B cell (primary cell): ENCODE measurements around the gene GRM2. TPM values are rescaled to one million over a fixed set of nuclear protein-coding genes. Genes with fewer than 3 reads are reported as not detected.

ENCODE experiments used
- ATAC-seq: fragments of 200-7000 bp; cut with Tn5 transposase; one replicate; pipeline ENCODE4 v1.10.0; 2021; ENCODE audit warnings: low read depth, mild to moderate bottlenecking, moderate number of reproducible peaks, moderate library complexity
- CTCF ChIA-PET: fragments of 350-600 bp; sonication (Branson Sonifier 250); formaldehyde crosslinking; loops from one replicate; lab custom pipeline; 2021; ENCODE audit warnings: antibody characterized with exemption, inconsistent platforms; lab: Charles Lee
- POLR2A ChIA-PET: fragments of 350-600 bp; sonication (Branson Sonifier 250); formaldehyde crosslinking; loops from one replicate; lab custom pipeline; 2021; ENCODE audit warnings: antibody characterized with exemption; lab: Charles Lee
- DNase-seq: peaks from one replicate; pipeline ENCODE4 v3.0.0; 2013
- H2AFZ ChIP-seq: 2 replicates; pipeline ENCODE4 v1.6.1; 2012; ENCODE audit warnings: mild to moderate bottlenecking, low read depth, low read length; ENCODE audit not compliant: insufficient read depth, poor library complexity, severe bottlenecking
- H3K27ac ChIP-seq, 2 donors: 1 replicate in 1 of 2; 2 replicates in 1 of 2; pipeline ENCODE4 v1.5.1; 2012 to 2013; ENCODE audit warnings: low read length in 2 of 2, mild to moderate bottlenecking in 2 of 2, moderate library complexity in 1 of 2
- H3K27me3 ChIP-seq, 4 experiments: fragments of 200-600 bp in 1 of 4; sonication (generic) in 1 of 4; replicated peaks in 1 of 4; 1 replicate in 2 of 4; 2 replicates in 2 of 4; pipeline versions ENCODE4 v1.6.1 to v1.7.0; 2013 to 2016; ENCODE audit warnings: low read length in 3 of 4, mild to moderate bottlenecking in 2 of 4, mixed read lengths in 1 of 4, moderate library complexity in 1 of 4; ENCODE audit not compliant: insufficient read depth in 4 of 4, control insufficient read depth in 3 of 4; ENCODE audit errors: control extremely low read depth in 1 of 4
- H3K36me3 ChIP-seq, 2 experiments: replicated peaks in 1 of 2; 1 replicate in 1 of 2; 2 replicates in 1 of 2; pipeline versions ENCODE4 v1.6.1 to v1.7.1; 2013; ENCODE audit warnings: low read length in 1 of 2; ENCODE audit not compliant: insufficient read depth in 2 of 2, control insufficient read depth in 1 of 2; ENCODE audit errors: control extremely low read depth in 1 of 2, extremely low read depth in 1 of 2
- H3K4me1 ChIP-seq, 2 donors: fragments of 200-600 bp in 1 of 2; sonication (generic) in 1 of 2; 1 replicate in 1 of 2; 2 replicates in 1 of 2; pipeline versions ENCODE4 v1.5.1 to v1.6.1; 2013 to 2017; ENCODE audit warnings: low read length in 2 of 2; ENCODE audit not compliant: control insufficient read depth in 2 of 2, insufficient read depth in 2 of 2
- H3K4me2 ChIP-seq: replicated peaks from 2 replicates; pipeline ENCODE3; 2012; ENCODE audit warnings: mild to moderate bottlenecking, low read depth, low read length; ENCODE audit not compliant: poor library complexity, severe bottlenecking
- H3K4me3 ChIP-seq, 5 experiments: fragments of 200-600 bp in 1 of 5; sonication (generic) in 1 of 5; 1 replicate in 3 of 5; 2 replicates in 2 of 5; pipeline versions ENCODE4 v1.5.1 to v1.7.0; 2011 to 2016; ENCODE audit warnings: low read length in 4 of 5, mild to moderate bottlenecking in 4 of 5, low read depth in 2 of 5, control low read depth in 1 of 5, moderate library complexity in 1 of 5; ENCODE audit not compliant: insufficient read depth in 1 of 5; ENCODE audit errors: control extremely low read depth in 1 of 5, extremely low read depth in 1 of 5
- H3K79me2 ChIP-seq: fragments of 200-600 bp; sonication (generic); one replicate; pipeline ENCODE4 v1.6.0; 2016; ENCODE audit warnings: low read length; ENCODE audit not compliant: control insufficient read depth, insufficient read depth
- H3K9ac ChIP-seq: fragments of 200-600 bp; sonication (generic); 2 replicates; pipeline ENCODE4 v1.6.1; 2017; ENCODE audit warnings: mild to moderate bottlenecking, low read length, moderate library complexity
- H3K9me3 ChIP-seq, 3 donors: one replicate each; pipeline versions ENCODE4 v1.6.1 to v1.7.1; 2013; ENCODE audit warnings: low read length in 2 of 3; ENCODE audit not compliant: control insufficient read depth in 2 of 3, insufficient read depth in 1 of 3; ENCODE audit errors: control extremely low read depth in 1 of 3
- H4K20me1 ChIP-seq: 2 replicates; pipeline ENCODE4 v1.6.0; 2012; ENCODE audit warnings: mild to moderate bottlenecking, low read length; ENCODE audit not compliant: insufficient read depth, control insufficient read depth, poor library complexity, severe bottlenecking
- H3K27ac Mint-ChIP-seq: one replicate; pipeline ENCODE4 v1.8.0; 2021; ENCODE audit warnings: mixed read lengths
- H3K27me3 Mint-ChIP-seq: one replicate; pipeline ENCODE4 v1.8.0; 2021; ENCODE audit warnings: mixed read lengths
- H3K4me1 Mint-ChIP-seq: one replicate; pipeline ENCODE4 v1.8.0; 2021; ENCODE audit warnings: mixed read lengths
- H3K4me3 Mint-ChIP-seq: one replicate; pipeline ENCODE4 v1.8.0; 2021; ENCODE audit warnings: mixed read lengths
- H3K9me3 Mint-ChIP-seq: one replicate; pipeline ENCODE4 v1.8.0; 2022; ENCODE audit warnings: mixed read lengths; ENCODE audit not compliant: insufficient read depth
- EZH2 ChIP-seq: IDR thresholded peaks from 2 replicates; pipeline ENCODE4 v1.6.1; 2012; ENCODE audit warnings: borderline replicate concordance, low read depth, mild to moderate bottlenecking, moderate library complexity, low read length; ENCODE audit not compliant: insufficient read depth, poor library complexity, severe bottlenecking
- WGBS: methylation state at CpG from one replicate; pipeline ENCODE4 v1.1.5; 2013; ENCODE audit warnings: missing lambda C conversion rate; ENCODE audit not compliant: insufficient coverage; 5-methylcytosine and 5-hydroxymethylcytosine counted together
- intact Hi-C: fragments of 100-400 bp; cut with micrococcal nuclease; formaldehyde crosslinking; loops from one replicate; pipeline ENCODE4 v1.10.0; 2022
- polyA plus RNA-seq: library from polyadenylated mRNA; depleted of rRNA; stranded (reverse); fragments of >200 nt; gene quantifications from 2 replicates; pipeline ENCODE4 v1.2.3, GENCODE V29; 2012
- total RNA-seq, 2 donors: library from RNA; stranded (reverse); fragments of 120-200 nt in 1 of 2; gene quantifications; 1 replicate in 1 of 2; 2 replicates in 1 of 2; pipeline versions ENCODE4 v1.2.3 to v1.2.4, GENCODE V29; 2013 to 2022
- TF ChIP-seq, protein P1 (sequence below): fragments of 200-600 bp; IDR thresholded peaks from one replicate; pipeline ENCODE4 v1.8.0; 2022; ENCODE audit warnings: antibody characterized with exemption, mild to moderate bottlenecking

The GRM2 gene
- total and polyA plus RNA-seq, 2 donors (not counting 1 experiment from before 2014, with no cell fraction given), result 0.86 to 2.8 TPM

GRCh38 chr3:51678186-51678585 is 28.7 kb upstream of the GRM2 start:
- peak overlapping the region; percentile 59 for H3K27ac Mint-ChIP-seq
- H3K27me3 ChIP-seq, result no peaks in the 10 kb centered on the region
- peaks cover 50% of the 10 kb centered on the region for H3K79me2 ChIP-seq
- no peaks in the 10 kb centered on the region for H3K9me3 ChIP-seq
- POLR2A ChIA-PET, result no interaction called here
- H3K4me1 Mint-ChIP-seq, result peaks cover 84% of the 10 kb centered on the region
- H3K27ac ChIP-seq, result peak overlapping the region in 1 of 2 donors; percentile 69
- no peak overlapping the region for H3K4me3 ChIP-seq
- no peak overlapping the region for H3K4me3 Mint-ChIP-seq
- TF ChIP-seq, protein P1, sequence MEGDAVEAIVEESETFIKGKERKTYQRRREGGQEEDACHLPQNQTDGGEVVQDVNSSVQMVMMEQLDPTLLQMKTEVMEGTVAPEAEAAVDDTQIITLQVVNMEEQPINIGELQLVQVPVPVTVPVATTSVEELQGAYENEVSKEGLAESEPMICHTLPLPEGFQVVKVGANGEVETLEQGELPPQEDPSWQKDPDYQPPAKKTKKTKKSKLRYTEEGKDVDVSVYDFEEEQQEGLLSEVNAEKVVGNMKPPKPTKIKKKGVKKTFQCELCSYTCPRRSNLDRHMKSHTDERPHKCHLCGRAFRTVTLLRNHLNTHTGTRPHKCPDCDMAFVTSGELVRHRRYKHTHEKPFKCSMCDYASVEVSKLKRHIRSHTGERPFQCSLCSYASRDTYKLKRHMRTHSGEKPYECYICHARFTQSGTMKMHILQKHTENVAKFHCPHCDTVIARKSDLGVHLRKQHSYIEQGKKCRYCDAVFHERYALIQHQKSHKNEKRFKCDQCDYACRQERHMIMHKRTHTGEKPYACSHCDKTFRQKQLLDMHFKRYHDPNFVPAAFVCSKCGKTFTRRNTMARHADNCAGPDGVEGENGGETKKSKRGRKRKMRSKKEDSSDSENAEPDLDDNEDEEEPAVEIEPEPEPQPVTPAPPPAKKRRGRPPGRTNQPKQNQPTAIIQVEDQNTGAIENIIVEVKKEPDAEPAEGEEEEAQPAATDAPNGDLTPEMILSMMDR, result no peak
- TF ChIP-seq EZH2, result no peak
- no peak overlapping the region for H2AFZ ChIP-seq
- intact Hi-C loops, result no loop called here
- peaks cover 0 to 38% of the 10 kb centered on the region in 2 experiments for H3K36me3 ChIP-seq
- no peaks in the 10 kb centered on the region for H3K9me3 Mint-ChIP-seq
- CTCF ChIA-PET, result interaction anchor here (6.6 to 8.0 kb wide), 2 partner anchors 9 to 177 kb away, joined by 167 to 220 read pairs; partner anchors contain the start of genes DCAF1 and TEX264
- ATAC-seq (no peak), DNase-seq (no peak)
- H3K9ac ChIP-seq, result no peak overlapping the region
- peaks cover 43 to 73% of the 10 kb centered on the region in 2 donors for H3K4me1 ChIP-seq
- peaks cover 22% of the 10 kb centered on the region for H4K20me1 ChIP-seq
- WGBS, result no CpG with 5 or more reads among the region's 1 CpG
- H3K27me3 Mint-ChIP-seq, result no peaks in the 10 kb centered on the region
- no peak overlapping the region for H3K4me2 ChIP-seq

- ATAC-seq (no peak), DNase-seq (no peak)
- Histone ChIP-seq H3K9me3 (no peaks in the 10 kb centered on the region), H3K9ac (no peak overlapping the region), H4K20me1 (peaks cover 17% of the 10 kb centered on the region), H3K79me2 (peaks cover 50% of the 10 kb centered on the region), H3K4me1 (peaks cover 40 to 73% of the 10 kb centered on the region in 2 donors), H3K27me3 (no peaks in the 10 kb centered on the region), H3K4me2 (no peak overlapping the region), H3K27ac (peak overlapping the region in 1 of 2 donors; percentile 69), H2AFZ (no peak overlapping the region), H3K4me3 (no peak overlapping the region), H3K36me3 (peaks cover 0 to 43% of the 10 kb centered on the region in 2 experiments)
- no peak for TF ChIP-seq EZH2
- TF ChIP-seq, protein P1, result no peak
- intact Hi-C loops, result no loop called here
- WGBS, result 100% methylated on average over 2 of the region's 2 CpGs
- no peaks in the 10 kb centered on the region for H3K27me3 Mint-ChIP-seq
- H3K4me1 Mint-ChIP-seq, result peaks cover 81% of the 10 kb centered on the region
- POLR2A ChIA-PET, result no interaction called here
- H3K4me3 Mint-ChIP-seq, result no peak overlapping the region
- peak overlapping the region; percentile 59 for H3K27ac Mint-ChIP-seq
- H3K9me3 Mint-ChIP-seq, result no peaks in the 10 kb centered on the region
- CTCF ChIA-PET, result interaction anchor here (6.6 to 8.0 kb wide), 2 partner anchors 9 to 177 kb away, joined by 167 to 220 read pairs; partner anchors contain the start of genes DCAF1 and TEX264
These were observed 28.2 kb upstream of the GRM2 start for GRCh38 chr3:51678641-51679040.
